Upper lobe of right lung (tissue), 1 donor: ENCODE results near the gene CACNA1B. TPM values are rescaled to one million over a fixed set of nuclear protein-coding genes. Genes with fewer than 3 reads are reported as not detected.

Experiments
- ATAC-seq: fragments of 200-7000 bp; cut with Tn5 transposase; one replicate; pipeline ENCODE4 v1.9.1; 2020; ENCODE audit warnings: mild to moderate bottlenecking, moderate library complexity
- DNase-seq: peaks from one replicate; pipeline ENCODE4 v3.0.0-alpha.2; 2020
- H3K27ac ChIP-seq: fragments of 200-600 bp; one replicate; pipeline ENCODE4 v1.8.0; 2022
- H3K27me3 ChIP-seq: fragments of 200-600 bp; one replicate; pipeline ENCODE4 v1.8.0; 2022; ENCODE audit warnings: mild to moderate bottlenecking
- H3K36me3 ChIP-seq: fragments of 200-600 bp; one replicate; pipeline ENCODE4 v1.8.0; 2022
- H3K4me1 ChIP-seq: fragments of 200-600 bp; one replicate; pipeline ENCODE4 v1.8.0; 2022
- H3K4me3 ChIP-seq: fragments of 200-600 bp; one replicate; pipeline ENCODE4 v1.8.0; 2022; ENCODE audit warnings: mild to moderate bottlenecking
- H3K9me3 ChIP-seq: fragments of 200-600 bp; one replicate; pipeline ENCODE4 v1.8.0; 2022
- intact Hi-C: fragments of 100-400 bp; cut with DNase I; formaldehyde crosslinking; loops from one replicate; pipeline ENCODE4 v1.11.0; 2022
- total RNA-seq: library from RNA; stranded (reverse); fragmentation: NEBNext Ultra II Directional; extraction: Animal tissue kit (Norgen Biotek cat#: 25700); gene quantifications from one replicate; pipeline ENCODE4 v1.2.1, GENCODE V29; 2021
- TF ChIP-seq, protein P1 (sequence below): fragments of 200-600 bp; IDR thresholded peaks from one replicate; pipeline ENCODE4 v1.8.0; 2022; ENCODE audit warnings: antibody characterized with exemption
- donor health status: DM: no; HTN: yes; CAD: no; lungs with severe emphysema.

CACNA1B gene
- total RNA-seq, 1 donor from 2014 or later = 0.29 TPM

DNA sequence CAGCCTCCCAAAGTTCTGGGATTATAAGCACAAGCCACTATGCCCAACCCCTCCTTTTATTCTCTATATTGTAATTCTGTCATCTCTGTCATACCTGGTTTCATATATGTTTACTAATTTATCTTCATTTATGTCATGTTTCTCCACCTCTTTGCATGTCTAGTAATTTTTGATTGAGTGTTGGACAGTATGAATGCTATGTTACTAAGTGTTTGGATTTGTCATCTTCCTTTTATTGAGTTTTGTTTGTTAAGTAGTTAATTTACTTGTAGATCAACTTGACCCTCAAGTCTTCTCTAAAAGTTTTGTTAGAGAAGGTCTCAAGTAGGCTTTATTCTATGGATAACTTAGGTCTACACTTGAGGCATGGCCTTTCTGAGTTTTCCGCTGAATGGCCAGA, 17.2 kb upstream of the CACNA1B start:
- TF ChIP-seq, protein P1, sequence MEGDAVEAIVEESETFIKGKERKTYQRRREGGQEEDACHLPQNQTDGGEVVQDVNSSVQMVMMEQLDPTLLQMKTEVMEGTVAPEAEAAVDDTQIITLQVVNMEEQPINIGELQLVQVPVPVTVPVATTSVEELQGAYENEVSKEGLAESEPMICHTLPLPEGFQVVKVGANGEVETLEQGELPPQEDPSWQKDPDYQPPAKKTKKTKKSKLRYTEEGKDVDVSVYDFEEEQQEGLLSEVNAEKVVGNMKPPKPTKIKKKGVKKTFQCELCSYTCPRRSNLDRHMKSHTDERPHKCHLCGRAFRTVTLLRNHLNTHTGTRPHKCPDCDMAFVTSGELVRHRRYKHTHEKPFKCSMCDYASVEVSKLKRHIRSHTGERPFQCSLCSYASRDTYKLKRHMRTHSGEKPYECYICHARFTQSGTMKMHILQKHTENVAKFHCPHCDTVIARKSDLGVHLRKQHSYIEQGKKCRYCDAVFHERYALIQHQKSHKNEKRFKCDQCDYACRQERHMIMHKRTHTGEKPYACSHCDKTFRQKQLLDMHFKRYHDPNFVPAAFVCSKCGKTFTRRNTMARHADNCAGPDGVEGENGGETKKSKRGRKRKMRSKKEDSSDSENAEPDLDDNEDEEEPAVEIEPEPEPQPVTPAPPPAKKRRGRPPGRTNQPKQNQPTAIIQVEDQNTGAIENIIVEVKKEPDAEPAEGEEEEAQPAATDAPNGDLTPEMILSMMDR = no peak
- Histone ChIP-seq H3K9me3 (peaks cover 9% of the 10 kb centered on the region), H3K36me3 (no peaks in the 10 kb centered on the region), H3K4me3 (no peak overlapping the region), H3K4me1 (no peaks in the 10 kb centered on the region), H3K27me3 (no peaks in the 10 kb centered on the region), H3K27ac (no peak overlapping the region)
- DNase-seq = no peak
- no peak for ATAC-seq
- intact Hi-C loops = no loop called here

DNA sequence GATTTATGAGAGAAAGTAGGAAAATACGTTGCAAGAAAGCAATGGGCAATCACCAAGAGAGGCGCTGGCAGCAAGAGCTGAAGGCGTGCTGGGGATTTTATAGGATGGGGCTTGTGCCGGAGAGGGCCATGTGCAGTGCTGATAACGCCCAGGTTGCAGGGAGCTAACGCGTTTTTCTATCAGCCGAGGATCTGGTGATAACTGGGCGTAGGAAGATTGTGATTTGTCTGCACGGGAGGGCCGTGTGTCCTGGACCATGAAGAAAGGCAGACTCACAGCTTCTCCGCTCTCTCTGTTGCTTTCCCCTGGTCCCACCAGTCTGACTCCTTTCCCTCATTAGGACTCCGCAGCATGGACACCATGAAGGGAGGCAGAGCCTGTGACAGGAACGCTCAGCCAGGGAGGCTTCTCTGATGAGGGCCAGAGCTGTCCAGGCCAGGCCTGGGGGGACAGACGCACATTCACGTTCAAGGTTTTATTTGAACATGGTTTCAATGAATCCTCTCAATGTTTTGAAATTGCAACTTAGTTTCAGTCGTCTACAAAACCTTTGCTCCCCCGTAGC, 11.9 kb upstream of the CACNA1B start:
- Histone ChIP-seq H3K27me3 (no peaks in the 10 kb centered on the region), H3K27ac (no peak overlapping the region), H3K9me3 (peaks cover 3% of the 10 kb centered on the region), H3K36me3 (no peaks in the 10 kb centered on the region), H3K4me1 (no peaks in the 10 kb centered on the region), H3K4me3 (no peak overlapping the region)
- DNase-seq (no peak), ATAC-seq (no peak)
- TF ChIP-seq, protein P1 = no peak
- intact Hi-C loops = no loop called here

DNA sequence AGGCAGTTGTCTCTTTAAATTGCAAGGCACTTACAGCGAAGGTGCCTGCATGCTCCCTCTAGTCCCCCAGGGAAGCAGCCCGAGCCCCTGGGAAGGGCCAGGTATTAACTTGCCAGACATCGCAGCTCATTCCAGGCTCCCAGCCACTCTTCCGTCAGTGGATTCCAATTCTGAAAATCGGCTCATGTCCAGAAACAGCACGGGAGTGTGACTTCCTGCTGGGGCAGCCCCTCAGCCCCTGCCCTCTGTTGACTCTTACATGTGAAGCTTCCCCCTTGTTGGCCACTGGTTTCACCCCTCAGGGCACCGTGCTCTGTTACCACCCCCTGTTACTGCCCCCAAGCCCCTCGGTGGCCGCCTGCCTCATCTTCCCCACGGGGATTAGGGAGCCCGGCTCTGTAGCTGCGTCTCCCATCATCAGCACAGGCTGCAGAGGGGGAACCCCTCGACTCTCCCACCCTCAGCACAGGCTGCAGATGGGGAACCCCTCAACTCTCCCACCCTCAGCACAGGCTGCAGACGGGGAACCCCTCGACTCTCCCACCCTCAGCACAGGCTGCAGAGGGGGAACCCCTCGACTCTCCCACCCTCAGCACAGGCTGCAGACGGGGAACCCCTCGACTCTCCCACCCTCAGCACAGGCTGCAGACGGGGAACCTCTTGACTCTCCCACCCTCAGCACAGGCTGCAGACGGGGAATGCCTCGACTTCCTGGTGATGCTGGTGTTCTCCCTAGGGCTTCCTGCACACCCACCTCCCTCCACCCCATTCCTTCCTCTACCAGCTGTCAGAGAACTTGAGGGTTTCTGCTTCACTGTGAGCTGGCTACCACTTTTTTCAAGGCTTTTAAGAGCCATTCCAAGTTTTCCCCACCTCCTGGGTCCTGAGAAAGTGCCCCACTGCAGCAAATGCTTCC, 11.1 kb upstream of the CACNA1B start:
- Histone ChIP-seq H3K27me3 (no peaks in the 10 kb centered on the region), H3K36me3 (no peaks in the 10 kb centered on the region), H3K4me3 (no peak overlapping the region), H3K27ac (no peak overlapping the region), H3K4me1 (no peaks in the 10 kb centered on the region), H3K9me3 (no peaks in the 10 kb centered on the region)
- ATAC-seq (no peak), DNase-seq (no peak)
- TF ChIP-seq, protein P1 = no peak
- intact Hi-C loops = no loop called here

DNA sequence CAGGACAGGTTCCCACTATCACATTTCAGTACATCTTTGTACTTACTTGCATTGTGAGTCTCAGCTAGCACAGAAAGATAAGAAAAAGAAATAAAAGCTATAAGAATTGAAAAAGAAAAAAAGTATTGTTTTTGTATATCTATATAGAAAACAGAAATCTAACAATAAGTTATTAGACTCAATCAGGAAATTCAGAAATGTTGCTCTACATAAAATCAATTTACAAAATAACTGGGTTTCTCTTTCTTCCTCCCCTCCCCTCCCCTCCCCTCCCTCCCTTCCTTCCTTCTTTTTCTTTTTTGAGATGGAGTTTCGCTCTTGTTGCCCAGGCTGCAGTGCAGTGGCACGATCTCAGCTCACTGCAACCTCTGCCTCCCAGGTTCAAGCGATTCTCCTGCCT, 7.2 kb upstream of the CACNA1B start:
- no peak overlapping the region for H3K27ac ChIP-seq
- no peaks in the 10 kb centered on the region for H3K9me3 ChIP-seq
- no peak overlapping the region for H3K4me3 ChIP-seq
- no peaks in the 10 kb centered on the region for H3K36me3 ChIP-seq
- TF ChIP-seq, protein P1 = no peak
- intact Hi-C loops = no loop called here
- no peaks in the 10 kb centered on the region for H3K4me1 ChIP-seq
- H3K27me3 ChIP-seq = peaks cover 3% of the 10 kb centered on the region
- ATAC-seq = no peak
- DNase-seq = no peak

DNA sequence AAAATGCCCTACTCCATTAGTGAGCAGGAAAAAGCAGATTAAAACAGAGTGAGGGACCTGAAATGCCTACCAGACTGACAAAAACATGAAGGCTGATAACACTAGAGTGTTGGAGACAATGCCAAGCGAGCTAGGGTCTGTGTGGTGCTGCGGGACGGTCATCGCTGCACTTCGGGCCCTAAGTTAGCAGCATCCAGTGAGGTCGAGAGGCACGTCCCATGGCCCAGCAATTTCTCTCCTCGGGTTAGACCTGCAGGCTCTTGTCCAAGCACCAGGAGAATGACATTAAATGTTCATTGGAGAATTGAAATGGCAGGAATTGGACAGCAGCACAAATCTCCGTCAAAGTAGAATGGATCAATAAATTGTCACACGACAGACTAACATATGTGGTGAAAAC, 5.3 kb upstream of the CACNA1B start:
- Histone ChIP-seq H3K4me3 (no peak overlapping the region), H3K27me3 (peaks cover 21% of the 10 kb centered on the region), H3K36me3 (no peaks in the 10 kb centered on the region), H3K27ac (no peak overlapping the region), H3K4me1 (no peaks in the 10 kb centered on the region), H3K9me3 (no peaks in the 10 kb centered on the region)
- ATAC-seq = no peak
- intact Hi-C loops = no loop called here
- no peak for DNase-seq
- TF ChIP-seq, protein P1 = no peak
